CD4-positive, alpha-beta T cell treated with Interferon gamma for 1 hour (primary cell): ENCODE results near the gene GPR132.
"Not testable (repeated sequence)": the region's sequence is repeated elsewhere in the genome, so short reads cannot be mapped to it uniquely, and the experiment has no call there.

Source experiments
- DNase-seq: peaks from one replicate; pipeline ENCODE4 v3.0.0-alpha.2; 2020

GPR132 gene

DNA sequence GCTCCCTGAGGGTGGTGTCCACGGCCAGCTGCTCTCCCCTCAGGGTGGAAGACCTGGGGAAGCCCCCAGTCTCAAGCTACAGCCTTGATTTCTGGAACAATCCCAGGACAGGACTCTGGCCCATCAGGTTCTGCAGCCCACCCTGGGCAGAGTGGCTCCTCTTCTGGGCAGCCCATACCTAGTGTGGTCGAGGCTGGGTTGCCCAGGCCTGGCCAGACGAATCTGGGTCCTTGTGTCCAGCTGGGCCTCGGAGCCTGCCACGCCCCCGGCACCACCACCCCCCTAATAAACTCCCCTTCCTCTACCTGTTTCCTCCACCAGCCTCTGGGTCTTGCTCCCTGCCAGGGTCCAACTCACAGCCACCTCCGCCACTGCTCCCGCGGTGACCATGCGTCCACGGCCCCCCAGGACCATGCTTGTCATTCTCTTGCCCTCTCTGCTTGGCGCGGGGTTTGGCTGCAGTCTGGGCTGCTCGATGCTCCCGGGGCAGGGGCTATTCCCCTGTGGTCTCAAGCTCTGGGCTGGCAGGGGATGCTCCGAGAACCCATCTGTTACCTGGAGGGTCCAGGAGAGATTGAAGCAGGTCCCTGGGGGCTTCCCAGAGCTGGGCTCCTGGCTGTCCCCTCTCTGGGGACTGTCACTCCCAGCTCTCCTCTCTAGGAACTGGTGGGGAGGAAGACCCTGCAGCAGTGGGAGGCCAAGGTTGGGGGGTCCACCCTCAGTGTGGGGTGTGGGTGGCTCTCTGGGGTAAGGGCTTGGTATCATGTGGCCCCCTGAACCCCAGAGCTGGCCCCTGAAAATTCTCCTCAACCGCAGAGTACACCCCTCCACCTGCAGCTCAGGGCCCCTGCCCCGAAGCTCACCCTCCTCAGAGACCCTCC, 8.7 kb upstream of the GPR132 start:
- no peak for DNase-seq

GRCh38 chr14:105072892-105073719, 7.9 kb upstream of the GPR132 start:
- DNase-seq, result no peak

- no peak for DNase-seq
These were observed 7.2 kb upstream of the GPR132 start for GRCh38 chr14:105072381-105072861.

DNA sequence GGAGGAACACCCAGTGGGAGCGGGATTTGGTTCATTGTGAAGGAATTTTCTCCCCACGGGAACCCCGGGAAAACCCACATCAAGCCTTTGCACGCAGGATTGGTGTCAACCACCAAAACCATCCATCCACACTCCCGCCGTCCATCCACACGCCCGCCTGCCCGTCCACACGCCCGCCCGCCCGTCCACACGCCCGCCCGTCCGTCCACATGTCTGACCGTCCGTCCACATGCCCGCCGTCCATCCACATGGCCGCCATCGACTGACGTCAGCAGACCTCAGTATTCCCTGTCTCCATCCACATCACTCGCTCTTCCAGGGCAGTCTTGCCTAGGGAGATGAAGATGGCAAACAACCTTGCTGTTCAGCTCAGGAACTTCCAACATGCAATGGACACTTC, 6.7 kb upstream of the GPR132 start:
- no peak for DNase-seq

DNA sequence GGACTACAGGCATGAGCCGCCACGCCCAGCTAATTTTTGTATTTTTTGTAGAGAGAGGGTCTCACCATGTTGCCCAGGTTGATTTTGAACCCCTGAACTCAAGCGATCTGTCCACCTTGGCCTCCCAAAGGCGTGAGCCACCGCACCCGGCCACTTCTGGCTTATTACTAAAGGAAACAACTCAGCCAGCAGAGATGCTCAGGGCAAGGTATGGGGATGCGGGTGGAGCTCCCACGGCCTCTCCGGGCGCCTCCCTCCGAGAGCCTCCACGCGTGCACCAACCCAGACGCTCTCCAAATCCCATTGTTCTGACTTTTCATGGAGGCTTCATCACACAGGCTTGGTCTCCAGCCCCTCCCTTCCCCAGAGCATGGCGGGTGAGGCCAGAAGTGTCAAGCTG, 6.1 kb upstream of the GPR132 start:
- DNase-seq, result no peak

DNA sequence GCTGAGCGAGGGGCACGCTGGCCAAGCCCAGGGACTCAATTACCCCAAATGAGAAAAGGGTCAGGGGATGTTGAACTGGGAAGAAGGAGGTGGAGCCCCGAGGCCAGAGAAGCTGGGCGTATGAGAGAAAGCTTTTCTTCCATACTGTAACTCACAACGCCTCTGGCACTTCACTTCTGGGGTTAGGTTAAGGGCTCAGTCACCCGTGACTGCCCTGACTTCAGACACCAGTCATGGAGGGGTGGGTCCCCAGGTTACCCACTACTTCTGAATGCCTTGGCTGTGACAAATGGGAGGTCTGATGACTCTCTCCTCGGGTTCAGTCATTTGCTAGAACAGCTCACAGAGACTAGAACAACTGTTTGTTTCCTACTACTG, 5.5 kb upstream of the GPR132 start:
- DNase-seq, result peak; percentile 37

GRCh38 chr14:105069871-105070759, 4.9 kb upstream of the GPR132 start:
- DNase-seq, result peak; percentile 71

DNA sequence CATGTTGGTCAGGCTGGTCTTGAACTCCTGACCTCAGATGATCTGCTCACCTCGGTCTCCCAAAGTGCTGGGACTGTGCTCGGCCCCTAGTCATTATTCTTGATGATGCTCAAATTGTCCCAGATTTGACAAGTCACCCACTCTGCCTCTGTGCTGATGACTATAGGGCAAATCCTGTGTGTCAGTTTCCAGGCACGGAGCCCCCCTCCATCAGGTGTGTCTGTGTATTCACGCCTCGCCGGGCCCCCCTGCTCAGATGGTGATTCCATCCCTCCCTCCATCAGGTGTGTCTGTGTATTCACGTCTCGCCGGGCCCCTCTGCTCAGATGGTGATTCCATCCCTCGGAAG, 4.3 kb upstream of the GPR132 start:
- no peak for DNase-seq

- no peak for DNase-seq
These were observed 3.6 kb upstream of the GPR132 start for GRCh38 chr14:105068818-105069217.

- no peak for DNase-seq
These were observed 2.7 kb upstream of the GPR132 start for GRCh38 chr14:105067969-105068301.

DNA sequence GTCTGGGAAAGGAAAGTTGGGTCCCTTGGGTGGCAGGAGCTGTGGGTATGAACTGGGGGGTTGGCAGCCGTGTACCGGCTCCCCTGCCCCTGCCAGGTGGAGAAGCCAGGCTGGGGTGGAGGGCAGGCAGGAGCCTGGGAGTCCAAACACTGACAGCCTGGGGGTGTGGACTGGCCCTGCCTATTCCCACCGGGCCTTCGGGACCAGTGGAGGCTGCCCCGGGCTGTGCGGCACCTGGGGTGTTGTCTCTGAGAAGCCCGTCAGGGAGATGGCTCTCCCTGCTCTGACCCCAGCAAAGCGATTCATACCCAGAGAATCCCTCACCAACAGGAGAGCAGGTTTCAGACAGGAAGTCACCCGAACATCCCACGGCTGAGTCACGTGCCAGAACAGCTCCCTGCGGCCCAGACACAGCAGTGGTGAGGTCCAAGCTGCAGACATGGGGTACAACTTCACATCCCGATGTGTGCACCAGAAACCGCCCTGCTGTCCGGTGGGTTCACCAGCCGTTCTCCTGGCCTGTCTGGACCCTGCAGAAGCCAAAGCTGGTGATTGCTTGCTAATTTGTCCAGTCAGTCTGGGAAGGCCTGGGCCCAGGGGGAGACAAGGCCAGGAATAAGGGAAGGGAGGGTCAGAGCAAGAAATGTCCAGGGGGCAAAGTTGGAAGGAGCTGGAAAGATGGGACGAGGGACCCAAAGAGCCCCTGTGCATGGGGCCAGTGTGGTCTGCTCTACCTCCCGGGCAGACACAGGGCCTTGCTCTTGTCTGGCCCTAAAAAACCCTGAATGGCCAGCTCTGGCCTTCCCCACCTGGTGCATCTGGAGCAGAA, 2.1 kb upstream of the GPR132 start:
- peak; percentile 60 for DNase-seq

DNA sequence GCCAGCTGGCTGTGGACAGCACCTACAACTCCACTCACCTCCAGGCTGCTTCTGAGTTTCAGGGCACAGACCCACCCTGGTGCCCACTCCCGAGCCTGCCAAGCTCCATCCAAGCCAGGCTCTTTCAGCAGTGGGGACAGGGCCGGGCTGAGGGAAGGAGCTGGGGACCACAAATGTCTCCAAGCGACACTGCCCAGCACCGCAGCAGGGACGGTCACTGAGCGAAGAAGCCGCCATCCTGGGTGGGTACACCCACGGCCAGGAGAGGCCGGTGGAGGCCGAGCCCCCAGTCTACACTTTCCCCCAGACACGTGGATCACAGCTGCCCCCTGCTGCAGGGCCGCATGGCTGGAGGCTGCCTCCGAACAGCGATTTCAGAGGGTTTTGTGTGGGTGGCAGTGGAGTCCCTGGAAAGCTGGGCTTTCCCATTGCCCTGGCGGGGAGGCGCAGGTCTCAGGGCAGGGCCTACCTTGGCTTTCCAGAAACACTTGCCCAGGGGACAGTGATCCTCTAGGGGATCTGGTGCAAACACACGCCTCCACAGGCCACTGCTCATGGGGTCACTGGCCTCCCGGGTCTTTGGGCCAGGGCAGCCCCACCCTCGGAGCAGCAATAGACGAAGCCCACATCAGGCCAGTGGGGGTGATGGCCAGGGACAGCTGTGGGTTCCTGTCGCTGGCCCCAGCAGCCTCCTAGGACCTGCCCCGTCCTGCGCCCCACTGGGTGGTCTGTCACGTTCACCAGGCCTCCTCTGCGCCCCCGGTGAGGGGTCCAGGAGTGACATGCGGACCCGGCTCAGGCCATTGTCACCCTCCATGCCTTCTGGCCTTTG, 1.2 kb upstream of the GPR132 start:
- DNase-seq, result no peak

DNA sequence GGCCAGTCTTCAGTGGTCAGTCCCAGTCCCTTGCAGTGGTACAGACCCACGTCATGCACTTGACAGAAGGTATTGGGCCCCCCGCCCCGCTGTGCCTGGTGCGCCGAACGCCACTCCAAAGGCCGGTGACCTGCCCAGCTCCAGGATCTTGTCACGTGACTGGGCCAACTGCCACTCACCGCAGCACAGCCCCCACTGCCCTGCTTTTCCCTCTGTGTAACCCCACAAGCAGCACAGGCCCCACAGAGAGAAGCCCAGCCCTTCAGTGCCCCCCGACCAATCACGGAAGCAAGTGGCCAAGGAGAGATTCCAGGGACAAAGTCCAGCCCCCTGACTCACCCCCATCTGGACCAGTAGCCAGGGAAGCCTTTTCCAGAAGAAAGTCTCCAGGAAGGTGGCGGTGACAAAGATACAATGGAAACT, 498 bp downstream of the GPR132 start:
- DNase-seq, result peak; percentile 61

DNA sequence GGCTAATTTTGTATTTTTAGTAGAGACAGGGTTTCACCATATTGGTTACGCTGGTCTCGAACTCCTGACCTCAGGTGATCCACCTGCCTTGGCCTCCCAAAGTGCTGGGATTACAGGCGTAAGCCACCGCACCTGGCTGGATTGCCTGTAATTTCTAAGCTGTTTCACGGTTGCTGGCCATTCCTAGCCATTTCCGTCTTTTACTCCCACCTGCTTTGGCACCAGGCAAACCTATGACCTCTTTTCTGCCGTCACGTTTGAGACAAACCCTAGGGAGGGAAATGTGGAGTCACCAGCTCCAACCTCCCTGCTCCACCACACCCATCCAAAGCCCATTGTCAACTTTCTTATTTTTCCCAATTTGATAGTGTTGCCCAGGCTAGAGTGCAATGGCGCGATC, 1.2 kb downstream of the GPR132 start:
- DNase-seq, result no peak

DNA sequence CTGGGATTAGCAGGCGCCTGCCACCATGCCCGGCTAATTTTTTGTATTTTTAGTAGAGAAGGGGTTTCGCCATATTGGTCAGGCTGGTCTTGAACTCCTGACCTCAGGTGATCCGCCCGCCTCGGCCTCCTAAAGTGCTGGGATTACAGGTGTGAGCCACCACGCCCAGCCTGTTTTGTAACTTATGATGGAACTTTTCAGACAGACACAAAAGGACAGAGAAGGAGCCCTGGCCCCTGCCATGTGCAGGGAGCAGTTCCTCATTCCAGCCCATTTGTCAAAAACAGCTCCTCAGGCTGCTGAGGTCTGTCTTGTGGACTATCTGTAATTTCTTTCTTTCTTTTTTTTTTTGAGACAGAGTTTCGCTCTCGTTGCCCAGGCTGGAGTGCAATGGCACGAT, 1.7 kb downstream of the GPR132 start:
- not testable (repeated sequence) for DNase-seq

GRCh38 chr14:105063056-105063455, 2.2 kb downstream of the GPR132 start:
- no peak for DNase-seq

- DNase-seq, result no peak
These were observed 3.2 kb downstream of the GPR132 start for GRCh38 chr14:105062048-105062433.

- DNase-seq, result peak; percentile 40
These were observed 3.7 kb downstream of the GPR132 start for GRCh38 chr14:105061428-105062047.

DNA sequence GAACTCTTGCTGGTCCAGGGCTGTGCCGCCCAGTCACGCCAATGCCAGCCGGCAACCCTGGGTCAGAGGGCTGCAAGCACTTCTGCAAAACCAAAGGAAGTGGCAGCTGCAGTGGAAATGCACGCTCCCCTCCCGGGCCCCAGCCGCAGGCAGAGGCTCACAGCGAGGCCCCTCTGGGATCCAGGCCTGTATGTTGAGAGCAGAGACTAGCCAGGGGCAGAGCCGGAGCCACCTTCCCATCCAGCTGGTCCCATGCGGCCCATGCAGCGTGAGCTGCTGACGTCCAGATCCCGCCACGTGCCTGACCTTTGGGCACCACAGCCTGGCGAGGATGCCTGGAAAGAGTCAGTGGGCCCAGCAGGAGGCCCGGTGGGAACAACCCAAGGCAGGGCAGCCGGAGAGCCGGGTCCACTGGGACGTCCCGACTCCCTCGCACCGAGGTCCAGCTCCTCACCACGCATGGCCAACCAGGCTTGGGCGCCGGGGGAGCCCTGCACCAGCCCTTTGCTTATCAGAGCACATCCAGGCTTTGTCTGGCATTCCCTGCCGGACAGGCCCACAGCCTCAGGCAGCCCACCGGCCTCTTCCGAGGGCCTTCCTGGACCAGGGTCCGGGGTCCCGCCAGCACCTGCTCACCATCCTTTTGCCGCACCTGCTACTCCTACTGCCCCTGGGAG, 4.3 kb downstream of the GPR132 start:
- DNase-seq, result peak; percentile 53

GRCh38 chr14:105059925-105060565, 5.2 kb downstream of the GPR132 start:
- DNase-seq, result no peak
